NCI-H1436 treated with DMSO at 0.1 percent for 48 hours (cell line): ENCODE results near the gene COX8A.
"Not testable (repeated sequence)": the region's sequence is repeated elsewhere in the genome, so short reads cannot be mapped to it uniquely, and the experiment has no call there.

Experiments
- DNase-seq: peaks from one replicate; lab custom pipeline; 2025; lab: John Stamatoyannopoulos, UW

The COX8A gene

GRCh38 chr11:63974259-63975143 lies at the start of gene COX8A:
Gene COX8A (plus strand): TSS chr11:63974620. CDS start chr11:63974681, 61 bp downstream.
- peak; percentile 97 for DNase-seq

DNA sequence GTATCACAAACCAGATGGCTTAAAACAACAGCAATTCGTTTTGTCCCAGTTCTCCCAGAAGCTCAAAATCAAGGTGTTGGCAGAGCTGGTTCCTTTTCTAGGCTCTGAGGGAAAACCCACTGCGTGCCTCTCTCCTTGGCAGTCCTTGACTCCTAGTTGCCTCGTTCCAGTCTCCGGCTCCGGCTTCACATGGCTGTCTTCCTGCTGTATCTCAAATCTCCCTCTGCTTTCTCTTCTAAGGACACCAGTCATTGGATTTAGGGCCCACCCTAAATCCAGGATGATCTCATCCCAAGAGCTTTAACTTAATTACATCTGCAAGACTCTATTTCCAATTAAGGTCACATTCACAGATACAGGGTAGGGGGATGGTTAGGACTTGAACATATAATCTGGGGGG lies 44.8 kb upstream of the COX8A start:
- no peak for DNase-seq

DNA sequence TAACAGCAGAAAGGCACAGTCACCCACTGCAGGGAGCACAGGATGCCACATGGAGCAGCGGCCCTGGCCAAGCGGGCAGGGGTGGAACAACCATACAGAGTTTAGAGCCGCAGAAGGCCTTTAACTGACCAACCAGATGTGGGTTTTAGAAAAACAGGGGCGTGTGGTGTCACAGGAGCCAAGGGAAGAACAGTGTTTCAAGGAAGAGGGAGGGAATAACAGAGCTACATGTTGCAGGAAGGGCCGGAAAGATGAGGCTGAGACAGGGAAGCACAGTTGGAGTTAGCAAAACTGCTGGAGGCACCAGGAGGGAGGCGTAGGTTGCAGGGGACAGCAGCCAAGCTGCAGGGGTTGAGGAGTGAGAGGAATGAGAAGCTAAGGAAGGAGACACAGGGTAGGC lies 43.4 kb upstream of the COX8A start:
- no peak for DNase-seq

DNA sequence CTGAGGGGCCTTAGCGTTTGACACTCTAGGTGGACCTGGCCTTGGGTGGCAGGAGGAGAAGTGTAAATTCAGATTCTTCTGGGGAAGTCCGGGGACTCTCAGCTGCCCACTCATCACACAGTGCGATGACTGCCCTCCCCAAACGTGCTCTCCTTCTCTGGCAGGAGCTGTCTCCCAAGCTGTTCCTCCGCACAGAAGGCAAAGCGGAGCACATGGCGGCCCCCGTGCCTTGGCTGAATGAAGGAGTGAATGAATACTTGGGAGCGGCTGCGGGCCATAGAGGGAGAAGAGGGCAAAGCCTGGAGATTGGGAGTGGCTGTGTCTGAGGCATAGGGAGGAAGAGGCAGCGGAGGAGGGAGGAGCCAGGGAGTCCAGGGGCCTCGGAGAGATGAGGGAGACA lies 42.5 kb upstream of the COX8A start:
- DNase-seq, result no peak

DNA sequence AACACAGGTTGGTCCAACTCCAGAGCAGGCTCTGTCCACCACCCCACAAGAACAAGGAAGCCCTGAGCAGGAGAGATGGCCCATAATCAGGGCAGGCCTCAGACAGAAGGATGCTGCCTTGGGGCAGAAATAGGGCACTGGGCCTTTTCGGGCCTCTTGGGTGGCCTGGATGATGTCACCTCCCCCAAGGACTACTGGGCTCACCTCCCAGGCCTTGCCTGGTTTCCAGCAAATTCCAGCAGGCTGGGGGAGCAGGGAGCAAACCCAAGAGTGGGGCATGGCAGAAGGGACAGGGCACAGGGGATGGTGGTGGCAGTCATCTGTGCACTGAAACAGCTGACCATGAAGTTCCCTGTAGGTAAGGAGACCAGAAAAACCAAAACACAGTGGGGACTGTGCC lies 41.0 kb upstream of the COX8A start:
- no peak for DNase-seq

DNA sequence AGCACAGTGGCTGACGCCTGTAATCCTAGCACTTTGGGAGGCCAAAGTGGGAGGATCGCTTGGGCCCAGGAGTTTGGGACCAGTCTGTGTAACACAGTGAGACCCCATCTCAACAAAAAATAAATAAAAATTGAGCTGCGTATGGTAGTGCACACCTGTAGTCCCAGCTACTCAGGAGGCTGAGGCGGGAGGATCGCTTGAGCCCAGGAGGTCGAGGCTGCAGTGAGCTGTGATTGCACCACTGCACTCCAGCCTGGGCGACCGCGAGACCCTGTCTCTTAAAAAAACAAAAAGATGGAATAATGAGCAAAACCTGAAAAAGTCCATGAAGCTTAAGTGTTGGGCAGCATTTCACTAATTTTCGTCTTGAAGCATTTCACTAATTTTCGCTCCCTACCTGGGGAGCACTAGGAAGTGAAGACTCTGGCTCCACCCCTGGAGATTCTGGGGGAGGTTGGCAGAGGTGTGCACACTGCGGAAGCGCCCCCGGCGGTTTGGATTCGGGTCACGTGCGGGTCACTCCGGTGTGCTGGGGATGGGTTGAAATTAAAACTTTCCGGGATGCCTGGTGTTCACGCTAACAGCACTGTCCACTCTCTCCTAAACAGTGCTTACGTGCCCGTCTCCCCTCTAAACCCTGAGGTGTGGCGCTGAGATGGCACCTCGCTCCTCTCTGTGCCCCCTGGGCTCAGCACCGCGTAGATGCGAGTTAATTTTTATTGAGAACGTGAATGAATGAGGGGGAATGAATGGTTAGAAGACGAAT lies 36.5 kb upstream of the COX8A start:
- no peak for DNase-seq

DNA sequence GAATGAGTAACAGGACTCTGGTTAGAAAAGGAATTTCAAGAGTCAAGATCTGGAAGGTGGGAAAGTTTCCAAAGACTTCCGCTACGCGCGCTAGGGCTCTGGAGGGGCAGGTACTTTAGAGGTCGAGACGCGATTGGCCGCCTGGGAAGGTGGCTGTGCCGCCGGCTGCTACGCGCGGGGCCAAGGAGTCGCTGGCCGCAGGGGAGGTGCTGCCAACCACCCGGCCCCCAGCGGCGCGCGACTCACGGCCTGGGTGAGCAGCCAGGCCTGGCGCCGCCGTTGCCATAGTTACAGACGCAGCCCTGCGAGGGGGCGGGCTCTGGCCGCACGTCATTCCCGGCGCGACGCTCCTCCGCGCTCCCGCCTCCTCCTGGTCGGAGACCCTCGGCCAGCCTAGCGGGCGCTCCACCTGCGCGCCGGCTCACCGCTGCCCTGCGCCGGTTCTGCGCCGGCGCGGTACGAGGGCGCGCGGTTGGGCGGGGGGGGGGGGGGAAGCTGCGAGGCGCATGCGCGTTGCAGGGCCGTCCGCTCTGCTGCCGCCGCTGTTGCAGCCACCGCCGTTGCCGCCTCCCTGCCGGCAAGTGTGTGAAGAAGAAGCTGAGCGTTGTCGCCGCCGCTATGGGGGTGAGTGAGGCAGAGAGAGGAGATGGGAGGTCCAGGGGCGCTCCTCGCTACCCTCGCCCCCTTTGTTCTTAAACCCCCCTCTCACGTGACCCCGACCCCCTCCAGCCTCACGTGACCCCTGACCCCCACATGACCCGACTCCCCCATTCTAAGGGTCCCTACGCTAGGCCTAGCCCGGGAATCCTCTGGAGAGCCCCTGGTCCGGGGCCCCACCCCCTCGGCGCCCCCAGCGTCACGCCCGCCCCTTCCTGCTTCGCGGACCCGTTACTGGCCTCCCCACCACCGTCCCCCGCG lies 35.7 kb upstream of the COX8A start, which contains the start of gene NAA40:
Gene NAA40, plus strand, starts transcription at position 524 of the 918 bp plus-strand sequence. Its CDS starts 95 bp downstream, at position 619.
- DNase-seq, result peak; percentile 63

DNA sequence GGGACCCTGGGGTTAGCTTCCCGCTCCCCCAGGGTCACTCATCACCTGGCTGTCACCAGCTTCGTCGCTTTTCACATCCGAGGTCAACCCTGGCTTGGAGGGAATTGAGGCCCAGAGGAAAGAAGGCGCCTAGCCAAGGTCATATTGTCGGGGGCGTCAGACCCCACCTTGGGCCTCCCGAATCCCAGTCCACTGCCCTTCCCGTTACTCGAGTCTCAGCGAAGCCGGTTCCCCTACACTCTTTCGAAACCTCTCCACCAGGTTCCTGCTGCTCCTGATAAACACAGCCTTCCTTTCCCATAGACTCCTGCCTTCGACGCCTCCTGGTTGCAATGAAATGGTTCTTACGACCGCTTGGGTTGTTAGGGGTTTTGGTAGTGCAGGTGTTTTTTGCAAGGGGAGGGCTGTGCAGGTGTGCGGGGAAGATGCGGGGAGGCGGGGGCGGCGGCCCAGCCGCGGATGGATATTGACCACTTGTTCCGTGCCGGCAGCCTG lies 35.0 kb upstream of the COX8A start:
- DNase-seq, result no peak

- DNase-seq, result no peak
These were observed 33.6 kb upstream of the COX8A start for GRCh38 chr11:63940786-63941185.

GRCh38 chr11:63941901-63942300 lies 32.5 kb upstream of the COX8A start:
- DNase-seq, result no peak

DNA sequence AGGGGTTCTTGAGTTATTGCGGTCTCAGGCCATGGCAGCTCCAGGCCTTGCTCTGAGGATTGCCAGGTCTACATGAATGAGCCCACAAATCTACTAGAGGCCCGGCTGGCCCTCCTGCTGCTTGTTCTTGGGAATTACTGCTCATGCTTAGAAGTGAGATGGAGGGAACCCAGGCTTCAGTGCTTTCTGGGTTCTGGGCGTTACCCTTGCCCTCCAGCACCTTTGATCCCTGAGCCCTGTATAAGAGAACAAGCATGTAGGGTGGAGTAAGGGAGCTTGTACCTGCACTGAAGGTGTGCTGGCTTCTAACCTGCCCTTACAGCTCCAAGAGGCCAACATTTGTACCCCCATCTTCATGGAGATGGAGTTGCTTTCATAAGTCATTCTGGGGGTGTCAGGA lies 31.6 kb upstream of the COX8A start:
- DNase-seq, result no peak

GRCh38 chr11:63944987-63945386 lies 29.4 kb upstream of the COX8A start:
- DNase-seq, result no peak

DNA sequence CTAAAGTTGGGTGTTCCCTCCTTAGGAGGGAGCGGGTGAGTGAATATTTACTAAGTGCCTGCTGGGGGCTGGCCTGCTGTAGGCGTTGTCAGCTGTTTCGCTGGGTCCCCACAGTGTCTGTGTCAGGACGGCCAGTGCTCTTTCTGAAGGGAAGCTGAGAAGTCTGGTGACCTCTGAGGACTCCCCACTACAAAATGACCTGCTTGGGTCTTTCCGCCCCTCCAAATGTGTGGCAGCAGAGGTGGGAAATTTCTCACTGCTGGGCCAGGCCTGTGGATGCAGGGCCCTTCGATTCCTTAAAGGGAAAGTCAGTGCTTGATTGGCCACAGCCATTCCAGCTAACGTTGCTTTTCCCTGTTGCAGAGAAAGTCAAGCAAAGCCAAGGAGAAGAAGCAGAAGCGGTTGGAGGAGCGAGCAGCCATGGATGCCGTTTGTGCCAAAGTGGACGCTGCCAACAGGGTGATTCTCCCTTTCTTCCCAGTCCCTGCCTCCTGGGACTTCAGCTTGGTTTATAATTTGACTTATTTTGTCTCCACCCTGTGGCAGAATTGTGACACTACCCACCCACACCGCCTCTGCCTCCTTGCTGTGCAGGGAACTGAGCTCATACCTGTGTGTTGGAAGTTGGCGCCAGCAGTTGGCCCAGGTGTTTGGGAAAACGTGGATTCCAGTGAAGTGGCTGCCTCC lies 28.8 kb upstream of the COX8A start:
- no peak for DNase-seq

DNA sequence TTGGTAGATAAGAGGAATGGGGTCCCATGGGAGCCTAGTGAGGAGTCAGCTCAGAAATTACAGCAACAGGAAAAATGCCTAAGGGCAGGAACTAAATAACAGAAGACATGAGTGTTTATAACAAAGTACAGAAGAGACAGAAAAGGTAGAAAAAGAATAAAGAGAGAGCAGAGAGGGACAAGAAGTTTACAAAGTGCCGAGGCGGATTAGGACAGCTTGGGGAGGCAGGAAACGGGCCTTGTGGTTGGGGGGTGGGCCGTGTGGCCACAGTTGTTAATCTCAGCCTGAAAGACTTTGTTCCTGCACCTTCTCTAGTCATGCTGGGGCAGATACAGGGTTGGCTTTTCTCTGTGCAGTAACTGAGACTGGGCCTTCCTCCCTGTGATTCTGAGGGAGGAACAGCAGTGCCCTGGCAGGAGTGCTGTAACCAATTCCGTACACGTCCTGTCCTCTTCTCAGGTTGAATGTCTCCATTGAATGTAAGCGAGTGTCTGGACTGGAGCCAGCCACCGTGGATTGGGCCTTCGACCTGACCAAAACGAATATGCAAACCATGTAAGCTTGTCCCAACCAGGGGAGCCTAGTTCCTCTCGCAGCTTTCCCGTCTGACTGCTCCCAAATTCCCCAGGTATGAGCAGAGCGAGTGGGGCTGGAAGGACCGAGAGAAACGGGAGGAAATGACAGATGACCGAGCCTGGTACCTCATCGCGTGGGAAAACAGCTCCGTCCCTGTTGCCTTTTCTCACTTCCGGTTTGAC lies 22.5 kb upstream of the COX8A start:
- no peak for DNase-seq

GRCh38 chr11:63952570-63952969 lies 21.9 kb upstream of the COX8A start:
- no peak for DNase-seq

DNA sequence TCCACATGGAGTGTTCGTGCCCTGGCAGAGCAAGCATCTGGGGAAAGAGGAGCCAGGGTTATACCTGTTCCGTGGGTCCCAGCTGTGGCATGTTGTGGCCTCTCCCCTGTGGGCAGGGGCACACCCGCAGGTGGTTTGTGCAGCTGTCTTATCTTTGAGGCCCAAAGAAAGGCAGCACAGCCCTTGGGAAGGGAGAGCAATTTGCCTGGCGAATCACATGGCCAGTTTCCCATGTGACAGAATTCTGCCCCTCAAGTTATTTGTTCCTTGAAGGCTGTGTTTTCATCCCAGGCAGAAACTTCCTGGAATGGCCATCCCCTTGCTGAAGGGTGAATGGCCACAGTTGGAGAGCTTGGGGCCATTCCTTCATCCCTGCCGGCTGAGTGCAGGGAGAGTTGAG lies 16.4 kb upstream of the COX8A start:
- DNase-seq, result no peak

DNA sequence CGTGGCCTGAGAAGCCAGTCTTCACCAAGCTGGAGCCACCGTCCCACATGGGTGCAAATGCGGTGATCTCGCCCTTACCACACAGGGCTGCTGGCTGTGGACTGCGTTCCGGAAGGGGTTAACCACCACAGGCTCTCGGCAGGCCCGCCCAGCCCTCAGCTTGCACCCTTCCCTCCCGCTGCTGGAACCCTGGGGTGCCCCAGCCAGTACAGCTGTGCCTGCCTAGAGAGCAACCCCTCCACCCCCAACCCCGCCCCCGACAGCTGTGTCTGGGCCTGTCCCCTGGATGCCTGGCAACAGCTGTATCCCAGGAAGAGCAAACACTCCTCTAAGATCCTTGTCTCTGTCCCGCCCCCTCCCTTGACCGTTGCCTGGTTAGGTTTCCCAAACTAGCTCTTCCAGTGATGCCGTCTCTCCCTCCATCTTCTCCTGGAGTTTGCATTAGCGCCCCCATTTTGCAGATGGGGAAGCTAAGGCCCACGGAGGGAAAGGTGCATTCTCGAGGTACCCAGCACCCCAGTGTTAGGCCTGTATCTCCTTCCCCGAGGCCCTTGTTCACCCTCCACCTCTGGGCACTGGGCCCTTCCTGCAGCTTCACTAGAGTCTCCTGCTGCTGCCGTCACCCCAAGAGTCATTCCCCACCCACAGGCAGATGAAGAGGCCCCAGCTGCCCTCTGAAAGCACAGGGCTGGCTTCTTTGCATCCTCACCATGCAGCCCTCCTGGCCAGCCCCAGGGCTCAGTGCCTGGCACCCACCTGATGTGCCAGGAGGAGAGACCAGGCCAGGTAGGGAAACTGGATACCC lies 12.6 kb upstream of the COX8A start:
- DNase-seq, result no peak

- DNase-seq, result not testable (repeated sequence)
These were observed 10.5 kb upstream of the COX8A start for GRCh38 chr11:63963895-63964294.

GRCh38 chr11:63966444-63966843 lies 8.0 kb upstream of the COX8A start:
- no peak for DNase-seq

DNA sequence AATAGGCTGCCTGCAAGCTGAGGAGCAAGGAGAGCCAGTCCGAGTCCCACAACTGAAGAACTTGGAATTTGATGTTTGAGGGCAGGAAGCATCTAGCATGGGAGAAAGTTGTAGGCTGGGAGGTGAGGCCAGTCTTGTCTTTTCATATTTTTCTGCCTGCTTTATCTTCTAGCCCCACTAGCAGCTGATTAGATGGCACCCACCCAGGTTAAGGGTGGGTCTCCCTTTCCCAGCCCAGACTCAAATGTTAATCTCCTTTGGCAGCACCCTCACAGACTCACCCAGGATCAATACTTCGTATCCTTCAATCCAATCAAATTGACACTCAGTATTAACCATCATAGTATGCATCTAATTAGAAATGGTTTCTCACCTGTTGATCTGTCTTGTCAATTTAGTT lies 5.0 kb upstream of the COX8A start:
- DNase-seq, result no peak
